Inferior parietal cortex (tissue), 1 donor: ENCODE data around the gene KCNQ1OT1.
"Not testable (repeated sequence)": the region's sequence is repeated elsewhere in the genome, so short reads cannot be mapped to it uniquely, and the experiment has no call there.

Experiments
- DNase-seq: peaks from one replicate; pipeline ENCODE4 v3.0.0-alpha.2; 2016; ENCODE audit errors: extremely low spot score

KCNQ1OT1 gene

GRCh38 chr11:2653930-2654739, 45.7 kb downstream of the KCNQ1OT1 start:
- no peak for DNase-seq

GRCh38 chr11:2653198-2653551, 46.6 kb downstream of the KCNQ1OT1 start:
- DNase-seq, result no peak

- no peak for DNase-seq
Observed at GRCh38 chr11:2652333-2653197, 47.2 kb downstream of the KCNQ1OT1 start.

GRCh38 chr11:2651826-2652271, 47.9 kb downstream of the KCNQ1OT1 start:
- no peak for DNase-seq

GRCh38 chr11:2651054-2651617, 48.7 kb downstream of the KCNQ1OT1 start:
- no peak for DNase-seq

GRCh38 chr11:2650343-2650867, 49.4 kb downstream of the KCNQ1OT1 start:
- no peak for DNase-seq

GRCh38 chr11:2649848-2650247, 49.9 kb downstream of the KCNQ1OT1 start:
- DNase-seq, result no peak

- DNase-seq, result no peak
Observed at GRCh38 chr11:2649400-2649799, 50.4 kb downstream of the KCNQ1OT1 start.

GRCh38 chr11:2647953-2648352, 51.8 kb downstream of the KCNQ1OT1 start:
- DNase-seq, result no peak

- no peak for DNase-seq
Observed at GRCh38 chr11:2647167-2647566, 52.6 kb downstream of the KCNQ1OT1 start.

- no peak for DNase-seq
Observed at GRCh38 chr11:2645779-2646118, 54.0 kb downstream of the KCNQ1OT1 start.

- DNase-seq, result no peak
Observed at GRCh38 chr11:2644844-2645778, 54.7 kb downstream of the KCNQ1OT1 start.

- no peak for DNase-seq
Observed at GRCh38 chr11:2643746-2644145, 56.0 kb downstream of the KCNQ1OT1 start.

GRCh38 chr11:2641623-2642022, 58.2 kb downstream of the KCNQ1OT1 start:
- DNase-seq, result no peak

- not testable (repeated sequence) for DNase-seq
Observed at GRCh38 chr11:2639763-2640162, 60.0 kb downstream of the KCNQ1OT1 start.

- DNase-seq, result no peak
Observed at GRCh38 chr11:2631161-2631560, 68.6 kb downstream of the KCNQ1OT1 start.

- DNase-seq, result no peak
Observed at GRCh38 chr11:2630679-2631078, 69.1 kb downstream of the KCNQ1OT1 start.

- DNase-seq, result no peak
Observed at GRCh38 chr11:2625183-2625582, 74.6 kb downstream of the KCNQ1OT1 start.

- no peak for DNase-seq
Observed at GRCh38 chr11:2621894-2622293, 77.9 kb downstream of the KCNQ1OT1 start.

- DNase-seq, result no peak
Observed at GRCh38 chr11:2612884-2613571, 86.8 kb downstream of the KCNQ1OT1 start.

- no peak for DNase-seq
Observed at GRCh38 chr11:2609345-2609744, 90.4 kb downstream of the KCNQ1OT1 start.
